ENCODE results near the gene ALKBH2. TPM values are rescaled to one million over a fixed set of nuclear protein-coding genes. Genes with fewer than 3 reads are reported as not detected.

Gene ALKBH2
- total RNA-seq, 2 experiments from 2014 or later, result 10.8 to 15.3 TPM

DNA sequence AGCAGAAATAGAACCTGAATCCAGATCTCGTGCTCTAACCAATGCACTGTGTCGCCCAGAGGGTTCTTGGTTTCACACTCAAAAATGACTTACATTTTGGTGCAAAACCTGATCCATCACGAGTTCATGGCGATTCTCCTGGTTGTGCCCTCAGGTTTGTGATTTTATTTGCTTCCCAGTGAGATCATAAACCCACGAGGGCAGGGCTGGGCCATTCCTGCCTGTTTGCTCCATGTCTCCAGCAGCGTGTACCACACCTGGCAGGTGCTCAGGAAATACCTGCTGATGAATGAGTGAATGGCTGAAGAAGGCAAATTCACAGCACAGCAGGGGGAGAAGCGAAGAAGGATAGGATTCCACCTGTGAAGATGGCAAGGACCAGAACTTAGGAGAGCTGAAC lies 32.5 kb upstream of the ALKBH2 start:
- ChIA-PET CTCF (no interaction called here), POLR2A (no interaction called here)
- no peaks in the 10 kb centered on the region for H3K4me1 Mint-ChIP-seq (ENCODE audit: low read depth)
- peaks cover 2% of the 10 kb centered on the region for H3K27me3 Mint-ChIP-seq (ENCODE audit: low read depth)
- no peaks in the 10 kb centered on the region for H3K9me3 Mint-ChIP-seq (ENCODE audit: insufficient read depth)
- H3K36me3 Mint-ChIP-seq (ENCODE audit: low read depth), result no peaks in the 10 kb centered on the region
- no peak overlapping the region for H3K4me3 Mint-ChIP-seq
- no peak overlapping the region for H3K27ac Mint-ChIP-seq
- DNase-seq, result no peak
- ATAC-seq, result no peak

DNA sequence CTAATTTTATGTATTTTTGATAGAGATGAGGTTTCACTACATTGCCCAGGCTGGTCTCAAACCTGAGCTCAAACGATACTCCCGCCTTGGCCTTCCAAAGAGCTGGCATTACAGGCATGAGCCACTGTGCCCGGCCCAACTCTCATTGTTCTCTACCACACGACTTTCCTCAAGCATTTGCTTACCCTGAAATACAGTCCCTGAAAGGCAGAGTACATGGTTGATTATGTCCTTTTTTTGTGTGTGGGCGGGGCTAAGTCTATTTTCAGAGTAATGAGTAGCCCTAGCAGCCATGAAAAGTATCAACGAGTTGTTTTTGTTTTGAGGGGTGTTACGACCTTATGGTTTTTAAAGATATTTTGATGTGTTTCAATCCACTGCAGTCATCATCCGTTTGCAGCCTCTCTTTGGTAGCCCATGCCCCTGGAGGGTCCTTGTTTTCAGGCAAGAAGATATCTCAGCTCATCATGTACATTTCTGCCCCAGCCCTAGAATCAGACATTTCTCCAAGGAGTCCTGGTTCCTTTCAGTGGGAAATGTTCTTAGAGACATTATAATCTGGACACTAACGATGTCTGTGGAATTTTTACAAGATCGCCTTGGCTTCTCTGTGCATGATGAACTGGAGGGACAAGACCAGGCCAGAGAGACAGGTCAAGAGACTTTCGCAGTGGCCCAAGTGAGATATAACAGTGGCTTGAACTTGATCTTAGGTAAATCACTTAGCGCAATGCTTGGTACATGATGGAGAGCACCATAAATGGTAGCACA lies 31.8 kb upstream of the ALKBH2 start:
- ChIA-PET CTCF (interaction anchor here (1.0 kb wide), 1 partner anchor 13 kb away, joined by 6 read pairs; no protein-coding TSS in a partner anchor), POLR2A (no interaction called here)
- no peak for DNase-seq
- H3K9me3 Mint-ChIP-seq (ENCODE audit: insufficient read depth), result no peaks in the 10 kb centered on the region
- no peaks in the 10 kb centered on the region for H3K36me3 Mint-ChIP-seq (ENCODE audit: low read depth)
- no peak for ATAC-seq
- peaks cover 2% of the 10 kb centered on the region for H3K27me3 Mint-ChIP-seq (ENCODE audit: low read depth)
- H3K4me1 Mint-ChIP-seq (ENCODE audit: low read depth), result no peaks in the 10 kb centered on the region
- no peak overlapping the region for H3K27ac Mint-ChIP-seq
- H3K4me3 Mint-ChIP-seq, result no peak overlapping the region

DNA sequence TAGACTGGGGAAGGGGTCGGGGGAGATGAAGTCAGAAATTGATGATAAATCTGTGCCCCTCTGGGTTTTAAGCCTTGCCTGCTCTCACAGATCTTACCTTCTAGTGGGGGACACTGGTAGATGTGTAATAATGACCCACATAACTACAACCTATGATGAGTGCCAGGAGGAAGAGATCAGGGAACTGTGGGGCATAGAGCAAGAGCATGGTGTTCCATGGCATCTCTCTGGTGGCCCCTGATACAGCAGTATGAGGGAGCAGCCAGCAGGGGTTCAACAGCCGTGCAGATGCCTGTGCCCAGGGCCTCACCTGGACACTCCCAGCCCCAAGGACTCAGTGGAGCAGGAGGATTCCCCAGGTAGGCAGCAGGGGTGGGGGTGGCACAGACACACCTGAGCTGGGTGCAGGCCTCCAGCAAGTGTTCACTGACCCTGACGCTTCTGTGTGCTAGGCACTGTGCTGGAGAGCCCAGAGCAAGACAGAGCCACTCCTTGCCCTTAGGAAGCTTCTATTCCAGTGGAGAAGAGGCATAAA lies 28.1 kb upstream of the ALKBH2 start:
- Mint-ChIP-seq H3K36me3 (ENCODE audit: low read depth) (no peaks in the 10 kb centered on the region), H3K4me1 (ENCODE audit: low read depth) (no peaks in the 10 kb centered on the region), H3K9me3 (ENCODE audit: insufficient read depth) (no peaks in the 10 kb centered on the region), H3K27me3 (ENCODE audit: low read depth) (no peaks in the 10 kb centered on the region), H3K27ac (no peak overlapping the region), H3K4me3 (no peak overlapping the region)
- ChIA-PET CTCF (no interaction called here), POLR2A (no interaction called here)
- no peak for DNase-seq
- ATAC-seq, result peak; percentile 36

DNA sequence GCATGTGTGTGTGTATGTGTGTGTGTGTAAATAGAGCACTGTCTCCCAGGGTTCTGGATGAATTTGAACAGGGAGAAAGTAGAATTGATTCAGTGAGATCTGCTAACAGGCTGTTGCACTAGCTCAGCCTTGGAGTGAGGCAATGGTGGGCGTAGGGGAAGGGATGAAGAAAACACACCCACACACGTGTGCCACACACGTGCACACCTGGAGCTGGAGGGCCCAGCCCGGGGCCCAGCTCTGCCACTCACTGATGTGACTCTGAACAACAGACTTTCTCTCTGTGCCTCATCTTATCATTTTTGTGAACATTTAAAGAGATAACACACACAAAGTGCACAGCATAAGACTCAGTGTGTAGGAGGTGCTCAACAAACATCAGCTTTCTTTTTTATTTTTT lies 27.3 kb upstream of the ALKBH2 start:
- ATAC-seq (no peak), DNase-seq (no peak)
- H3K27ac Mint-ChIP-seq, result no peak overlapping the region
- no peaks in the 10 kb centered on the region for H3K36me3 Mint-ChIP-seq (ENCODE audit: low read depth)
- H3K9me3 Mint-ChIP-seq (ENCODE audit: insufficient read depth), result no peaks in the 10 kb centered on the region
- ChIA-PET CTCF (interaction anchor here (0.8 to 1.6 kb wide), 3 partner anchors 9 to 273 kb away, joined by 3 to 8 read pairs (median 3); partner anchors contain the start of gene ALKBH2), POLR2A (no interaction called here)
- no peaks in the 10 kb centered on the region for H3K27me3 Mint-ChIP-seq (ENCODE audit: low read depth)
- peaks cover 6% of the 10 kb centered on the region for H3K4me1 Mint-ChIP-seq (ENCODE audit: low read depth)
- H3K4me3 Mint-ChIP-seq, result no peak overlapping the region

DNA sequence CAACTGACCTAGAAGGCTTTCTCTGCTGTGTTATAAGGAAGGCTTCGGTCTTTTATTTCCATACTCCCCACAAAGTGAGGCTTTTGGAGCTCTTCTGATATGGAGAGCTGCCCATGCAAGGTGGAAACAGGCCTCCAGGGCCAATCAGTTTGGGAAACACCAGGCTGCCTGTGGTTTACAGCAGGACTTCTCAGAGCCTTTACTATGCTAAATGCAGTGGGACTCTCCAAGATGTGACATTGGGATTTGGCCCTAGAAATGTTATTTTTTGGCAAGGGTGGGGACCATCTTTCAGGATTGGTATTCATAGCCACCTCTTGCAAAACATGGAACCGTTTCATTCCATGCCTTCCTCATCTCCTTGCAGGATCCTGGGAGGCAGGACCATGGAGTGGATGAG lies 26.8 kb upstream of the ALKBH2 start:
- H3K27me3 Mint-ChIP-seq (ENCODE audit: low read depth), result no peaks in the 10 kb centered on the region
- H3K9me3 Mint-ChIP-seq (ENCODE audit: insufficient read depth), result no peaks in the 10 kb centered on the region
- no peak overlapping the region for H3K4me3 Mint-ChIP-seq
- no peak for DNase-seq
- POLR2A ChIA-PET, result no interaction called here
- peaks cover 8% of the 10 kb centered on the region for H3K4me1 Mint-ChIP-seq (ENCODE audit: low read depth)
- H3K27ac Mint-ChIP-seq, result no peak overlapping the region
- CTCF ChIA-PET, result interaction anchor here (0.8 to 1.6 kb wide), 3 partner anchors 8 to 273 kb away, joined by 3 to 8 read pairs (median 3); partner anchors contain the start of gene ALKBH2
- no peak for ATAC-seq
- H3K36me3 Mint-ChIP-seq (ENCODE audit: low read depth), result no peaks in the 10 kb centered on the region

DNA sequence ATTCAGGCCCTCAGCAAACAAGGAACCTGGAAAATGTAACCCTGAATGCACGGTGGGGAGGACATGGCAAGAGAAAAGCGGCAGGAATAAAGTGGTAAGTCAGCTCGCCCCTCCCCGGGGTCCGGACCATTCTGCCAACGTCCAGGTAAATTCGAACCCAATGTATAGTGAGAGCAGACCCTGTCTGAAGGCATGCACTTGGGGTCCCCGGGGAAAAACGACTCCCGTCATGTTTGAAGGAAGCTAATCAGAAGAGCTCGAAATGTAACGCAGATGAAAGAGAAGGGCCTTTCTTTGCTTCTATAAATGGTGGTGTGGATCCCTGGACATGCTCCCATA lies 23.3 kb upstream of the ALKBH2 start:
- ChIA-PET POLR2A (no interaction called here), CTCF (no interaction called here)
- H3K36me3 Mint-ChIP-seq (ENCODE audit: low read depth), result no peaks in the 10 kb centered on the region
- H3K4me3 Mint-ChIP-seq, result no peak overlapping the region
- no peak overlapping the region for H3K27ac Mint-ChIP-seq
- no peak for ATAC-seq
- no peaks in the 10 kb centered on the region for H3K27me3 Mint-ChIP-seq (ENCODE audit: low read depth)
- peaks cover 16% of the 10 kb centered on the region for H3K4me1 Mint-ChIP-seq (ENCODE audit: low read depth)
- no peaks in the 10 kb centered on the region for H3K9me3 Mint-ChIP-seq (ENCODE audit: insufficient read depth)
- no peak for DNase-seq

DNA sequence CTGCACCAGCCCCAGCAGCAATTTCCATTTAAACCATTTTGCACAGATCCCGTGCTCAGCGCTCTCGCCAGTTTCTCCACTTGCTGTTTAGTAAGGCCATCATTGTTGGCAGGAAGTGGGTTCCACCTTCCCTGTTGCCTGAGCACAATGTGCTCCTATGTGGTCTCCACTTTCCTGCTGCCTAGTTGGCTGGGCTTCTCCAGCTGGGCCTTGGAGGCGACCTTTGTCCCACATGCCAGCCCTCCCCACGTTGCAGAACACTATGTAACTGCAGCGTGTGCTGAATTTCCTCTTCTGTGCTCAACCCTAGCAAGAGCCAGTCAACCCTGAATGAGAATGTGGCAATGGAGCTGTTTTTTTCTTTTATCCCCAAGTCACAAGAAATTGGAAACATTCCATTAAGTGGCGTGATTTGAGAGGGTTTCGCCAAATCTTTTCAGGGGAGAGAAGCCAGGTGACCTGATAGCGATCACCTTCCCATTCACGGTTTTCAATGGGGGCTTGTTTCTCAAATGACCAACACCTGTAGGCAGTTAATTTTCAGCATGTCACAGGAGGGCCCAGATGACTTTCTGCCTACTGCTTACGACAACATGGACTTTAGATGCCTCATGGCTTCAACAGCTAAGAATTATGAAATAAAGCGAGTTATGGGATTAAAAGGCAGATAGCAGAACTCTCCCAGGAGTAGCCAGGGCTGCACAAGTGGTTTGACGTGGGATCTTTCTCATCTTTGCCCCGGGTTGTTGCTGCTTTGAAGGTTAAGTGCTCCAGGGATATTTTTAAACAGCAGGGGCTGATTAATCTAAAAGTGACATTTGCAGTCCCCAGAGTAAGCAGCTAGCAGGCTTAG lies 22.7 kb upstream of the ALKBH2 start, which contains the start of gene ACACB:
Gene ACACB (plus strand): TSS at position 830 of the 853 bp plus-strand sequence. CDS start 22,819 bp downstream, outside the sequence.
- DNase-seq (no peak), ATAC-seq (no peak)
- Mint-ChIP-seq H3K9me3 (ENCODE audit: insufficient read depth) (no peaks in the 10 kb centered on the region), H3K4me3 (no peak within 1 kb of the TSS), H3K27me3 (ENCODE audit: low read depth) (no peaks in the 10 kb centered on the region), H3K36me3 (ENCODE audit: low read depth) (peaks cover under 1% of the 10 kb centered on the region), H3K4me1 (ENCODE audit: low read depth) (peaks cover 18% of the 10 kb centered on the region), H3K27ac (no peak within 1 kb of the TSS)
- ChIA-PET CTCF (interaction anchor here (0.9 kb wide), 1 partner anchor 278 kb away, joined by 3 read pairs; no protein-coding TSS in a partner anchor), POLR2A (no interaction called here)

DNA sequence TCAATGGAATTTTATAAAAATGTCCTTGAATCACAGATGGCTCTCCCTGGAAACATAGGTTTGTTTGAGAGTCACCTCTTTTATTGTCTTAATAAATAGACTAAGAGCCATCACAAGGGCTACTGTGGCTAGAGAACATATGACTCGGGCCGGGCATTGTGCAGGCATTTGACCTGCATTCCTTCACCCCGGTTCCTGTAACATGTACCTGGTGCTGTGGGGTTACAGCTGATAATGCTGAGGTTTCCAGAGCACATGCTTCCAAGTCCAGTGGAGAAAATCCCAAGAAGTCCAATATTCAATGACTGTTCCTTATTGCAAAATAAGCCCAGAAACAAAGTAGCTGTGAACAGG lies 22.1 kb upstream of the ALKBH2 start:
- DNase-seq (no peak), ATAC-seq (no peak)
- Mint-ChIP-seq H3K4me3 (no peak overlapping the region), H3K27me3 (ENCODE audit: low read depth) (no peaks in the 10 kb centered on the region), H3K27ac (no peak overlapping the region), H3K9me3 (ENCODE audit: insufficient read depth) (no peaks in the 10 kb centered on the region), H3K36me3 (ENCODE audit: low read depth) (peaks cover 6% of the 10 kb centered on the region), H3K4me1 (ENCODE audit: low read depth) (peaks cover 22% of the 10 kb centered on the region)
- CTCF ChIA-PET, result interaction anchor here (0.9 to 1.6 kb wide), 2 partner anchors 278 kb away, joined by 3 to 6 read pairs; no protein-coding TSS in a partner anchor
- POLR2A ChIA-PET, result interaction anchor here (0.6 kb wide), 1 partner anchor 10 kb away, joined by 4 read pairs; no protein-coding TSS in a partner anchor

DNA sequence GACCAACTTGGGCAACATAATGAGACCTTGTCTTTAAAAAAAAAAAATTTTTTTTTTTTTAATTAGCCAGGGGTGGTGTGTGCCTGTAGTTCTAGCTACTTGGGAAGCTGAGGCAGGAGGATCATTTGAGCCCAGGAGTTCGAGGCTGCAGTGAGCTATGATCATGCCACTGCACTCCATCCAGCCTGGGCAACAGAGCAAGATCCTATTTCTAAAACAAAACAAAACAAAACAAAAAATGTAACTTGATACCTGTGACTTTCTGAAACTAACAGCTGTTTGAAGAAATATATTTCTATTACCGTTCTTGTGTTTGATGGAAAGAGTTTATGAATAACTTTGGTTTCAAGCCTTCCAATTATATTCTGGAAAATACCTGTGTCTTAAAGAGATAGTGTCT lies 21.4 kb upstream of the ALKBH2 start:
- Mint-ChIP-seq H3K27ac (no peak overlapping the region), H3K27me3 (ENCODE audit: low read depth) (no peaks in the 10 kb centered on the region), H3K36me3 (ENCODE audit: low read depth) (peaks cover 8% of the 10 kb centered on the region), H3K9me3 (ENCODE audit: insufficient read depth) (no peaks in the 10 kb centered on the region), H3K4me1 (ENCODE audit: low read depth) (peaks cover 25% of the 10 kb centered on the region), H3K4me3 (no peak overlapping the region)
- ATAC-seq (no peak), DNase-seq (no peak)
- ChIA-PET POLR2A (interaction anchor here (0.6 kb wide), 1 partner anchor 10 kb away, joined by 4 read pairs; no protein-coding TSS in a partner anchor), CTCF (interaction anchor here (1.6 kb wide), 1 partner anchor 279 kb away, joined by 6 read pairs; no protein-coding TSS in a partner anchor)

DNA sequence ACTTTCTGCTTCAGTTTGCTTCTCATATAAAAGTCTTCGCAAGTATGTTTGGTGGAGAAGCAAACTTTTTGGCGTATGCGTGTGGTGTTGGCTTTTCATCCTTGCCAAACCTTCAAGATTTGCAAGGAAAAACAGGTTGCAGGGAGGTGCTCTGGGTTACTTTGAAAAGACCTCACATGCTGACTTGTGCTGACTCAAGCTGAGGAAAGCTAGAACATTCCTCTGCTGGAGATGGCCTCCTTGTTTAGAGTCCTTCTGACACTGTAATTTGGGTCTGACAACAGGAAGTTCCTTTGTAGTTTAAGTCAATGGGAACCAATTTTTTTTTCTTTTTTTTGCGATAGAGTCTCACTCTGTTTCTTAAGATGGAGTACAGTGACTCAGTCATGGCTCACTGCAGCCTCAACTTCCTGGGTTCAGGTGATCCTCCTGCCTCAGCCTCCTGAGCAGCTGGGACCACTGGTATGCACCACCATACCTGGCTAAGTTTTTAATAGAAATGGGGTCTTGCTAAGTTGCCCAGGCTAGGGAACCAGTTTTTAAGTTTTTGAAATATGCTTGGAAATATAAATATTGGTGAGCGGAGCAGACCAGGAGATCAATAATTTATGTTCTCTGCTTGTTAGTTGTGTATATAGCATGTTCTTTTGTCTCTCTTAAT lies 20.5 kb upstream of the ALKBH2 start:
- CTCF ChIA-PET, result interaction anchor here (1.6 kb wide), 1 partner anchor 280 kb away, joined by 6 read pairs; no protein-coding TSS in a partner anchor
- Mint-ChIP-seq H3K36me3 (ENCODE audit: low read depth) (peaks cover 12% of the 10 kb centered on the region), H3K27me3 (ENCODE audit: low read depth) (no peaks in the 10 kb centered on the region), H3K4me1 (ENCODE audit: low read depth) (peaks cover 25% of the 10 kb centered on the region), H3K4me3 (no peak overlapping the region), H3K9me3 (ENCODE audit: insufficient read depth) (no peaks in the 10 kb centered on the region), H3K27ac (no peak overlapping the region)
- no peak for DNase-seq
- POLR2A ChIA-PET, result no interaction called here
- ATAC-seq, result no peak

DNA sequence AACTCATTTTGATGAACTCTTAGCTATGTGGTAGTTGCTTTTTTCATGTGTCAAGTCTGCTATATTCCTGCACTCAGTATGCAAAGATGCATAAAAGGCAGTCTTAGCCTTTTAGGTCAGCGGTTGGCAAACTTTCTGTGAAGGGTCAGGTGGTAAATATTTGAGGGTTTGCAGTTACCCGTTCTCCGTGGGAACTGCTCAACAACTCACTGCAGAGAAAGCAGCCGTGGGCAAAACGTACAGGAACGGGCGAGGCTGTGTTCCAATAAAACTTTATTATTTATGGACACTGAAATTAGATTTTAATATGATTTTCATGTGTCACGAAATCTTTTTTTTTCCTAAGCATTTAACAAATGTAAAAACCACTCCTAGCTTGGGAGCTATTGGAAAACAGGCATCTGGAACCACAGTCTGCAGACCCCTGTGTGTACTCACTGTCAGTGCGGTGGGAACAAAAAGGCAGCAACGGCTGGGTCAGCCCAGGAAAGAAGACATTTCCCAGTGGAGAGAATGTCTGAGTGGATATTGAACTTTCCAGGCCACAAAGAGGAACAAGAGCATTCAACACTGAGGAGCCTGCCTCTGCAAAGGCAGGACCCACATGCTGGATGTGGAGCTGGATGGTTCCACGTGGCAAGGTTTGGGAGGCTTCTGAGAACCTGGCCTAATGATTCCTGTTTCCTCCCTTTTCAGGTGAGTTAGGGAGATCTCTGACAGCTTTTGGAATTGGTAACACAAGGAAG lies 19.6 kb upstream of the ALKBH2 start:
- Mint-ChIP-seq H3K4me3 (no peak overlapping the region), H3K4me1 (ENCODE audit: low read depth) (peaks cover 25% of the 10 kb centered on the region), H3K27me3 (ENCODE audit: low read depth) (no peaks in the 10 kb centered on the region), H3K9me3 (ENCODE audit: insufficient read depth) (no peaks in the 10 kb centered on the region), H3K27ac (no peak overlapping the region), H3K36me3 (ENCODE audit: low read depth) (peaks cover 18% of the 10 kb centered on the region)
- ChIA-PET POLR2A (no interaction called here), CTCF (interaction anchor here (1.0 to 2.7 kb wide), 12 partner anchors 11 to 280 kb away, joined by 3 to 26 read pairs (median 6); partner anchors contain the start of gene ALKBH2)
- DNase-seq (no peak), ATAC-seq (no peak)

Measured in activated CD8-positive, alpha-beta T cell treated with anti-CD3 and anti-CD28 coated beads, Interleukin-2, amount 10 ng/mL, durations not matched to agents 7 days and 5 days (primary cell).